NCI-H2171 (cell line): ENCODE measurements around the gene COL2A1.
"Not testable (repeated sequence)": the region's sequence is repeated elsewhere in the genome, so short reads cannot be mapped to it uniquely, and the experiment has no call there.

ENCODE experiments used
- DNase-seq: peaks from one replicate; lab custom pipeline; 2025; lab: John Stamatoyannopoulos, UW

COL2A1 gene

GRCh38 chr12:47975036-47975620 is 29.1 kb downstream of the COL2A1 start:
- no peak for DNase-seq

- DNase-seq = no peak
Observed at GRCh38 chr12:47973870-47974269, 30.4 kb downstream of the COL2A1 start.

DNA sequence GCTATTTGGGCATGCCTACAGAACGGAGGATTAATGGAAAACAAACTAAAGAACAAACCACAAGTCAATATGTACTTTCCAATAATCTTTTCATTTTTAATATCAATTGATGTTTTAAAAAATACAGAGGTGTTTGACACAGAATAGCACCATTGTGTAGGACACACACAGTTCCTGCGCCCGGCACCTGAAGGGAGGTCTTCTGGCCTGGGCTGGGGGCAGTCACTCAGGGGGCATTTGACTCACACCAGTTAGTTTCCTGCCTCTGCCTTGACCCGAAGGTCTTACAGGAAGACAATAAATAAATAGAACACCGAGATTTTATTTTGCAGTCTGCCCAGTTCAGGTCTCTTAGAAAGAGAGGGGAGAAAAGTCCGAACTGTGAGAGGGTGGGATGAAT is 31.4 kb downstream of the COL2A1 start:
- no peak for DNase-seq

DNA sequence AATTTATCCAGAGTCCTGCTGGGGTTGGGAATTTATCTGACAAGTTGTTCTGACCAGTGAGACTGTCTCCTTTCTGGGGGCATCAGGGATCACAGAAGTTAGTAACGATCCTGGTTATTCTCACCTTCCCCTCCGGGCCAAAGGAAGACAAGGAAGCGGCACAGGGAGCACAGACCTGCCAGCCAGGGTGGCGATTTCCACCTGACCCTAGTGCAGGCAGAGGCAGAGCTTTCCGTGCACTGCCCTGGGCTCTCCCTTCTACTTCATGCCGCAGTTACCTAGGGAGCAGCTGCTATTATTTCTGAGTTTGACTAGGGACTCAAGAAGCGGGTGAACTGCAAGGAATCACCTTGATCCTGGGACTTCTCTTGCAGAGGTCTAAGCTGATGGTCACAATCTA is 33.4 kb downstream of the COL2A1 start:
- no peak for DNase-seq

DNA sequence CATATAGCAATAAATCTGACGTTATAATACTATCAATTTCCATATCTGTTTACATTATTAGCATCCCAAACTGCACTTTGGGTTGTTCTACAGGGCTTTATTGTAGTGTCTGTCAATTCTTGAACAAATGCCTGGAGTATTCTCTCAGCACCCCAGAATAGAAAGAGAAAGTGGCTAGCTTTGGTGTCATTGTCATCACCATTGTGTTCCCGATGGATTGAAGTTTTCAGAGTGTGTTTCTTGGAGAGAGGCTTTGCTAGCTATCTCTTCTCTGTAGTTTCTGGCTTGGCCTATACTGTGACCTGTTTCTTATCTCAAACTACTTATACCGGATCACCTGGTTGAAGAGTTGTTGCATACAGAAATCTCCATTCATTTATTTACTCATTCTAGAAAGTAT is 34.4 kb downstream of the COL2A1 start:
- DNase-seq = no peak

DNA sequence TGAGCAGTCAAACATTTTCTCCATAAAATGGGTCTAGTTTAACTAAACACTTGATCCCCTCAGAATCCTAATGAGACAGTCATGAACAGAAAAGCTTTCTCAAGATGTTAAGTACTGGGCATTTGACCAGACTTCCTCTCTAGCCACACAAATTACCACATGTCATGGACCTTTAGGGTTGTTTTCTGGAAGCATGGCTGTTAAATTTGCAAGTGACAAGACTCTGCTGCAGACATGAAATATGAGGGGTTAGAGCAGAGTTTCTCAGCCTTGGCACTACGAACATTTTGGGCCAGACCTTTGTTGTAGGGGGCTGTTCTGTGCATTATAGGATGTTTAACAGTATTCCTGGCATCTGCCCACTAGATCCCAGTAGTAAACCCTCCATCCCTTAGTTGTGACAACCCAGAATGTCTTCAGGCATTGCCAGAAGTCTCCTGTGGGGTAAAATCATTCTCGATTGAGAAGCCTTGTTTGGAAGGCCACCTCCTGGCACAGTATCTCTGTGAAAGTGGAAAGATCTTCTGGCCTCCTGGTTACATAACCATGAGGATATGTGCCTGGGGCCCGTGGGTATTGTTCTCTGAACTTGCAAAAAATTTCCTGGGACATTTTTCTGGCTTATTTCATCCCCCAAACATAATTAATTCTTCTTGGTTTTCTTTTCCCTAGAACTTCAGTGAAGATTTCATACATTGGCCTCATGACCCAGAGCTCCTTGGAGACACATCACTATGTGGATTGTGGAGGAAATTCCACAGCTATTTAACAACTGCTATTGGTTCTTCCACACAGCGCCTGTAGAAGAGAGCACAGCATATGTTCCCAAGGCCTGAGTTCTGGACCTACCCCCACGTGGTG is 36.6 kb downstream of the COL2A1 start:
- no peak for DNase-seq

GRCh38 chr12:47965581-47965980 is 38.7 kb downstream of the COL2A1 start:
- no peak for DNase-seq

DNA sequence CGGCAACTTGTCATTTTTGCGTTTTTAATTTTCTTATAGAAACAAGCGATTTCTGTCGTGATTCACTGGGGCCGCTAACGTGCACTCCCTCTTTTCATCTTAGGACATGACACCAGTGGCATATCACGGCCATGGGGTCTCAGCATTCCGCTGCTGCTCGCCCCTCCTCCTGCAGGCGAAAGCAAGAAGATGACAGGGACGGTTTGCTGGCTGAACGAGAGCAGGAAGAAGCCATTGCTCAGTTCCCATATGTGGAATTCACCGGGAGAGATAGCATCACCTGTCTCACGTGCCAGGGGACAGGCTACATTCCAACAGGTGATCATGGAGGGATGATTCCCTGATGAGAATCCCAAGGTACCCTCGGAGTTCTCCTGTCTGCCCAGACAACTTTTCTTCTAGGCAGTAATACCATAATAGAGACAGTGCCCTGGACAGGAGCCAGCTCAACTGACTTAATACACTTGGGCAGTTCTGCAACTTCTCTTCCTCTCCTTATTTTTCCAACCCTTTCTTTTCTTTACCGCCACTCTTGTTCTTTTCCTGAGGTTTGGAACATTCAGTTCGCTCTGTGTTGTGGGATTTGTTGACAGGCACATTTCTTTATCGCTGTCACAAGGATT is 40.1 kb downstream of the COL2A1 start:
- no peak for DNase-seq

GRCh38 chr12:47963340-47964040 is 40.8 kb downstream of the COL2A1 start, which contains the start of gene TMEM106C:
Gene TMEM106C (plus strand): TSS chr12:47963596. CDS start chr12:47964237, 641 bp downstream.
- peak; percentile 80 for DNase-seq

DNA sequence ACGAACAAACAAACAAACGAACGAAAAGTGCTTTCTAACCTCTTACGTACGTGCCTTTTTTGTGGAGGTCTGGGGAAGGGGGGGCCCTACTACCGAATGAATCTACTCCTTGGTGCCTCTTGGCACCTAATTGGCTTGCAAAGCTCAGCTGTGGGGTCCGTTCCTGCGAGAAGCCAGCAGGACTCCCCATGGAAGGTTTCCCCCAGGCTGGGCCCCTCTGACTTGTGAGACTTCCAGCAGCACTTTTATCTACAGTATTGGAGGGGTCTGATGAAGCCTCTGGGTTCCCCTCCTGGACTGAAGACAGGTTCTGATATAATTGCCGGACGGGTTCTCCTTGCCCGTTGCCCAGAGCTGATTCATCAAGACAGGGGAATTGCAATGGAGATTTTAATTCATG is 42.1 kb downstream of the COL2A1 start:
- DNase-seq = no peak

DNA sequence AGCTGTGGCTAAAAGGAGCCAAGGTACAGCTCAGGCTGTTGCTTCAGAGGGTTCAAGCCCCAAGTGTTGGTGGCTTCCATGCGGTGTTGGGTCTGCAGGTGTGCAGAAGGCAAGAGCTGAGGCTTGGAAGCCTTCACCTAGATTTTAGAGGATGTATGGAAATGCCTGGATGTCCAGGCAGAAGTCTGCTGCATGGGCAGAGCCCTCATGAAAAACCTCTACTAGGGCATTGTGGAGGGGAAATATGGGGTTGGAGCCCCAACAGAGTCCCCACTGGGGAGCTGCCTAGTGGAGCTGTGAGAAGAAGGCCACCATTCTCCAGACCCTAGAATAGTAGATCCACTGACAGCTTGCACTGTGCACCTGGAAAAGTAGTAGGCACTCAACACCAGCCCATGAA is 46.6 kb downstream of the COL2A1 start:
- not testable (repeated sequence) for DNase-seq

- DNase-seq = no peak
Observed at GRCh38 chr12:47955059-47955458, 49.2 kb downstream of the COL2A1 start.

- no peak for DNase-seq
Observed at GRCh38 chr12:47954467-47955045, 49.7 kb downstream of the COL2A1 start.

GRCh38 chr12:47954058-47954457 is 50.2 kb downstream of the COL2A1 start:
- no peak for DNase-seq

- no peak for DNase-seq
Observed at GRCh38 chr12:47950856-47951468, 53.3 kb downstream of the COL2A1 start.

DNA sequence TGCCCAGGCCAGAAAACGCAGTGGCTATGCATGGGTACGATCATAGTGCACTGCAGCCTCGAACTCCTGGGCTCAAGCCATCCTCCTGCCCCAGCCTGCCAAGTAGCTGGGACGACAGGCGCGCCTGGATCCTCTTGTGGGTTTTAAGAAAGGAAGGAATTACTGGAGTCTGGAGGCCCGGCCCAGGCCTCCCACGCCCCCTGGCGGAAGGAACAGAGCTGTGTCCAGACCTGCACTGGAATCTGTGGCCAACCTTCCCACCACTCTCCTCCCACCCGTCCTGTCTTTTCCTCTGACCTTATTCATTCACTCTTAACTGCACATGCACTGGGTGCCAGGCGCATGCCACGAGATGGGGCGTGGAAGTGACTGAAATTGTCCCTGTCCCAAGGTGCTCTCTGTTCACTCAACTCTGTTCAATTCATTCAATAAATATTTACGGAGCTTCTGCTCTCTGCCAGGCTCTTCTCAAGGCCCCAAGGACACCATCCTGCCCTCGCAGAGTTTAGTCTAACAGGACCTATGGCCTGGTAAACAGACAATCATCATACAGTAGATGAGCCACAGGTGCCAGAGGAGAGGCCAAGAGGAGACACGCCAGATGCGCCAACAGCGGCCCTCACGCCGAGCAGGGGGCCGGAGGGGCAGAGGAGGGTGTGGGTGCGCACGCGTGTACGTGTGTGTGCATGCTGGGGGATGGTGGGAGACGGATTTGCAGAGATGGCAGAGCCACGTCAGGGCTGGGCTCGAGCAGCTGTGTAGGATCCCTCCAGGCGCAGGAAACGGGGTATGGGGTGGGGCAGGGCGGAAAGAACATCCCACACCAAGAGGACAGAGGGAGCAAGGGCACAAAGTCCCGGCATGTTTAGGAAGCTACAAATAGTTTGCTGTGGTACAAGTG is 54.6 kb downstream of the COL2A1 start:
- DNase-seq = peak; percentile 39

GRCh38 chr12:47947341-47947740 is 56.9 kb downstream of the COL2A1 start:
- DNase-seq = no peak

GRCh38 chr12:47946413-47947323 is 57.6 kb downstream of the COL2A1 start:
- no peak for DNase-seq

GRCh38 chr12:47945341-47945728 is 58.9 kb downstream of the COL2A1 start:
- no peak for DNase-seq
